ENCODE measurements around the gene ZNF598.

DNA sequence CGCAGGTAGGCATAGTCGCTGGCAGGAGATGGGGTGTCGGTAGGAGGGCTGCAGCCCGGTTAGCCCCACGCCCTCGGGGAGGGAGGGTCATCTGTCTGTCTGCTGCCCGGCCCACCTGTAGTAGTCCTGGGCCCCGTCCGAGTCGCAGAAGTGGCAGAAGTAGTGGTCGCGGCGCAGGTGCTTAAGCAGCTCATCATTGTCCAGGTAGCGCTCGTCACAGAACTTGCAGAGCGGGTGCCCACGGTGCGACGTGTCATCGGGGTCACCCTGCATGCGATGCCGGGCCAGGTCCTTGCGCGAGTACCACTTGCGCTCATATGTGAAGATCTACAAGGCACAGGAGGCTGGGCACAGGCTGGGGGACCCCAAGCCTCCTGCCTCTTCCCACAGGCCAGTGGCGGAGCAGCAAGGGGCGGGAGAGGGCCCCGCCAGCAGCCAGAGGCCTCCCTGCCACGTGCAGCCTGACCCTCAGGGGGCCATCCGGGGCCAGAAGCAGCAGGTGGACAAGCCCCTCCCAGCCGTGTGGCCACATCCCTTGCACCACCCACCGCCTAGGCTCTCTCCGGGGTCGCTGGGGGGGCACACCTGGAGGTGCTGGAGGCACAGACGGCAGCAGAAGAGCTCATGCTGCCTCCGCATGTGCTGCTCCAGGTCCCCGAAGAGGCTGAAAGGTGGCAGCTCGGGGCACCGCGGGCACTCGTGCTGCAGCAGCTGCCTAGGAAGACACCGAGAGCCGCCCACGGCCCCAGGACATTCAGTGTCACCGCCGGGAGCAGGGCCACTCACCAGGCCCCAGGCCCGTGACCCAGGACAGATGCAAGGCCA lies 7.0 kb downstream of the ZNF598 start:
- TF ChIP-seq ZNF114 (tag by site-specific recombination; IDR thresholded peaks at IDR 0.05) (no peak), TRIM28 (IDR thresholded peaks at IDR 0.05; ENCODE audit: borderline replicate concordance, low read length) (no peak), ZNF654 (tag by site-specific recombination; IDR thresholded peaks at IDR 0.05; ENCODE audit: low read depth) (no peak), ZNF274 (IDR thresholded peaks at IDR 0.05; ENCODE audit: low read length) (no peak), ZNF274 (tag by site-specific recombination; IDR thresholded peaks at IDR 0.05; ENCODE audit: borderline replicate concordance) (no peak), ZNF792 (tag by site-specific recombination; IDR thresholded peaks at IDR 0.05) (no peak), SP2 (tag by site-specific recombination; IDR thresholded peaks at IDR 0.05) (no peak)
- TF ChIP-seq, protein P1, sequence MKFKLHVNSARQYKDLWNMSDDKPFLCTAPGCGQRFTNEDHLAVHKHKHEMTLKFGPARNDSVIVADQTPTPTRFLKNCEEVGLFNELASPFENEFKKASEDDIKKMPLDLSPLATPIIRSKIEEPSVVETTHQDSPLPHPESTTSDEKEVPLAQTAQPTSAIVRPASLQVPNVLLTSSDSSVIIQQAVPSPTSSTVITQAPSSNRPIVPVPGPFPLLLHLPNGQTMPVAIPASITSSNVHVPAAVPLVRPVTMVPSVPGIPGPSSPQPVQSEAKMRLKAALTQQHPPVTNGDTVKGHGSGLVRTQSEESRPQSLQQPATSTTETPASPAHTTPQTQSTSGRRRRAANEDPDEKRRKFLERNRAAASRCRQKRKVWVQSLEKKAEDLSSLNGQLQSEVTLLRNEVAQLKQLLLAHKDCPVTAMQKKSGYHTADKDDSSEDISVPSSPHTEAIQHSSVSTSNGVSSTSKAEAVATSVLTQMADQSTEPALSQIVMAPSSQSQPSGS (tag by site-specific recombination; IDR thresholded peaks at IDR 0.05; ENCODE audit: low read depth) = no peak
